ENCODE results near the gene DPY19L1.
"Not testable (repeated sequence)": the region's sequence is repeated elsewhere in the genome, so short reads cannot be mapped to it uniquely, and the experiment has no call there.

DPY19L1 gene

GRCh38 chr7:35003679-35004303 is 33.5 kb downstream of the DPY19L1 start:
- TF ChIP-seq, protein P1, sequence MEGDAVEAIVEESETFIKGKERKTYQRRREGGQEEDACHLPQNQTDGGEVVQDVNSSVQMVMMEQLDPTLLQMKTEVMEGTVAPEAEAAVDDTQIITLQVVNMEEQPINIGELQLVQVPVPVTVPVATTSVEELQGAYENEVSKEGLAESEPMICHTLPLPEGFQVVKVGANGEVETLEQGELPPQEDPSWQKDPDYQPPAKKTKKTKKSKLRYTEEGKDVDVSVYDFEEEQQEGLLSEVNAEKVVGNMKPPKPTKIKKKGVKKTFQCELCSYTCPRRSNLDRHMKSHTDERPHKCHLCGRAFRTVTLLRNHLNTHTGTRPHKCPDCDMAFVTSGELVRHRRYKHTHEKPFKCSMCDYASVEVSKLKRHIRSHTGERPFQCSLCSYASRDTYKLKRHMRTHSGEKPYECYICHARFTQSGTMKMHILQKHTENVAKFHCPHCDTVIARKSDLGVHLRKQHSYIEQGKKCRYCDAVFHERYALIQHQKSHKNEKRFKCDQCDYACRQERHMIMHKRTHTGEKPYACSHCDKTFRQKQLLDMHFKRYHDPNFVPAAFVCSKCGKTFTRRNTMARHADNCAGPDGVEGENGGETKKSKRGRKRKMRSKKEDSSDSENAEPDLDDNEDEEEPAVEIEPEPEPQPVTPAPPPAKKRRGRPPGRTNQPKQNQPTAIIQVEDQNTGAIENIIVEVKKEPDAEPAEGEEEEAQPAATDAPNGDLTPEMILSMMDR (IDR thresholded peaks at IDR 0.05; ENCODE audit: extremely low read depth, missing control alignments), result no peak
- no peak for DNase-seq (ENCODE audit: low spot score)

DNA sequence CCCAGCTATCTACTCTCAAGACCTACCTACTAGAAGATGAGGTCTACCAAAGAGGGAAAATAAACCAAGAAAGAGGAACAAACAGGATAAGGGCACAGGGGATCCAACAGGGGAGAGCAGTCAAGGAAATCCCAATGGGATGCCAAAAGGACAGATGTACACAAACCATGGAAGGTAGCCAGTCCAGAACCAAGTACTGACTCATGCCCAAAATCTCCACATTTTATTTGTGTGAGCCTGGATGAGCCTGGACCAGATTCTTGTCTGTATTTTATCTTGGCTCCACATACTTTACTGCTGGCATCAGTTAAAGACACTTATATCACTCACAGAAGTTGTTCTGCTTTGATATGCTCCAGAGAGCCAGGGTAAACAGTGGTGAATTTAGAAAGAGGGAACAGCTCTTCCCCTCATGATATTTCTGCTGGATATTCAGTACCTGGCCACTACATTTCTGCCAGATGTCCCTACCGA is 34.1 kb downstream of the DPY19L1 start:
- DNase-seq (ENCODE audit: low spot score), result not testable (repeated sequence)

GRCh38 chr7:34998335-34998734 is 39.0 kb downstream of the DPY19L1 start:
- DNase-seq (ENCODE audit: low spot score), result not testable (repeated sequence)

DNA sequence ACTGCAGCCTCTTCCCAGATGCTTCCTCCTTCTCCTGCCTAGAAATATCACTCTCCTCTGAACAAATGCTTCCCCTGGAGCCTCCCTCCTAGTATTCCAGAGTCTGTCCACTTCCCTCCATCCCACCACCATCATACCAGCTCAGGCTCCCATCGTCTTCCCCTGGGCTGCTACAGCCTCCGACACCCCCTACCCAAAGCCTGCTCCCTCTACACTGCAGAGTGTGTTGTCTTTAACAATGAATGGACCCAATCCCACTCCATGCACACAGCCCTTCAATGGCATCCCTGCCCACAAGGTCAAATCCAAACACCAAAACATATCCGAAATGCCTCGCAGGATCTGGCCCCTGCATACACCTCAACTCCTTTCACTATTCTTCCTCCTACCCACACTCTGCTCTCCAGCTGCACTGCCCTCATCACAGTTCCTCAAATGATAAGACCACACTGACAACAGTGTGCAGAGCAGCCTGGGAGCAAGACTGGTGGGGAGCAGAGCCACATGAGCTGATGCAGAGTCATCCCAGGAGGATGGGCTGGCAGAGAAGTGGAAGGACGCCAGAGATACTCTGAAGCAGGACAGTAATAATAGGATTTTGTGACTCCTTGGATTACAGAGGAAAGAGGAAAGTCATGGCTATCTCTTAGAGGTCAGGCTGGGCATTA is 40.7 kb downstream of the DPY19L1 start:
- DNase-seq (ENCODE audit: low spot score), result not testable (repeated sequence)

DNA sequence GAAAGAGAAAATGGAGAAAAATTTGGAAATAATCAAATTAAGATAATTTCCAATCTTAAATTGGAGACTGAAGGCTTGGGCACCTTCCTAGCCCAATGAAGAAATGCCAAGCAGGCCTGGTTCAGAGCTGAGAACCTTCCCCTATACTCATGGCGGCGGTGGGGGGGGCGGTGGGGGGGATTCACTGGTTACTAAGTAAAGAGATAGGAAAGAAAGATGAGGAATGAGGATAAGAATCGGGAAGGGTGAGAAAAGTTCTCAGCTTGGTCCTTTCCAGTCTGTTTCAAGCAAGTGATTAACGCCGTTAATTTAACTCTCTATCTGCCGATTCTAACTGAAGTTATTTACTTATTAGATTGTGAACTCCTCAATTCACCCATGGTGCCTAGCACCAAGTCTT is 41.5 kb downstream of the DPY19L1 start:
- TF ChIP-seq, protein P1 (IDR thresholded peaks at IDR 0.05; ENCODE audit: extremely low read depth, missing control alignments), result no peak
- DNase-seq (ENCODE audit: low spot score), result no peak

DNA sequence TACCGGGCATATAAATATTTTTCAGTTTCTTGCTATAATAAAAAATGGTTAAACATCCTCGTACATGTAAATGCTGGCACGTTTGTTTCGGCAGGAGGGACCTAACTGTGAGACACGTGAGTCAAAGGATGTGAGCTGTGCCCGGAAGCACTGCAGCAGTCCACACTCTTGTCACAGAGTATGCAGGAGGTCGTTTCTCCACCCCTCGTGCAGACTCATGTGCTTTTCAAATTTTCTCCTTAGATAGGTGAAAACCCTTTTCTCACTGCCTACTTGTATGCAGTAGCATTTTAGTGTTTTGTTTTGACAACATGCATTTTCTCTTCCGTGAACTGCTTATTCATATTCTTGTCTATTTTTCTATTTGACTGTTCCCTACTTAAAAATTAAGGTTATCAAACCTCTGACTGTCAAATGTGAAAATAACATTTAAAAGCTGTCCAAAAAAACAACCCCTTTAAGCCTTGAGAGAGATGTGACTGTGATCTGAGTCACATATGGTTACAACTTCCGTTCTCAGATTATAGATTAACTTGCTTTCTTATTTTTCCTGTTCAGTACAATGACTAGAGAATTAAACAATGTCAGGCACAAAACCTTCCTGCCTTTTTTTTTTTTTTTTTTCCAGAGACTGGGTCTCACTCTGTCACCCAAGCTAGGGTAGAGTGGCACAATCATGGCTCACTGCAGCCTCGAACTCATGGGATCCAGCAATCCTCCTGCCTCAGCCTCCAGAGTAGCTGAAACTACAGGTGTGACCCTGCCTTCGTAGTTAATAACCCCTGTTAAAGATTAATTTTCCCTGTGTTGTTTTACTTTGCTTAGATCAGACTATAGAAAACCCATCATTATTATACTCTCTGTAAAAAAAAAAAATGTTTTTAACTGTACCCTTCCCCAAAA is 45.1 kb downstream of the DPY19L1 start:
- DNase-seq (ENCODE audit: low spot score), result peak; percentile 11
- TF ChIP-seq, protein P1 (IDR thresholded peaks at IDR 0.05; ENCODE audit: extremely low read depth, missing control alignments), result no peak

DNA sequence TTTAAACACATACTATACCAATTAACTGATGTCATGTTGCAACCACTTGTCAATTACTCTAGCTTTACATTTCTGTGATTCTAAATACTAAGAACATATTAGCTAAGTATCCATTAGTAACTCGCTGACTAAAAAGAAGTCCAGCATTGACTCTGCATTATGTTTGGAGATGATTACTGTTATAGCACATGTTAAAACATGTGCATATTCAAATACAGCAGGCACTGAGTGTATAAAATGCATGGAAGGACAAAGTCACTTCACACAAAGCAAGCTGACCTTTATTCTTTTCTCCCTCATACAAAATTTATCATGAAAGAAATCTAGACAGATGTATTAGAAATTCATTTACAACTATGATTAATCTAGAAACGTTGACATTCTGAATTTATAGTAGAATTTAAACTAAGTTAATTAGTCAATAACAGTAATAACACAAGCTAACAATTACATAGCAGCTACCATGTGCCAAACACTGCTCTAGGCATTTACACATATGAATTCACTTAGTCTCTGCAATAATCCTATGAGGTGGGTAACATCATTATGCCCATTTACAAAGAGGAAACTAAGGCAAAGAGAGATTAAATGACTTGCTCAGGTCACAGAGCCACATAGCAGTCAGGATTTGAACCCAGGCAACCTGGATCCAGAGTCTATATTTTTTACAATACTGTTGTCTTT is 48.7 kb downstream of the DPY19L1 start:
- not testable (repeated sequence) for DNase-seq (ENCODE audit: low spot score)

DNA sequence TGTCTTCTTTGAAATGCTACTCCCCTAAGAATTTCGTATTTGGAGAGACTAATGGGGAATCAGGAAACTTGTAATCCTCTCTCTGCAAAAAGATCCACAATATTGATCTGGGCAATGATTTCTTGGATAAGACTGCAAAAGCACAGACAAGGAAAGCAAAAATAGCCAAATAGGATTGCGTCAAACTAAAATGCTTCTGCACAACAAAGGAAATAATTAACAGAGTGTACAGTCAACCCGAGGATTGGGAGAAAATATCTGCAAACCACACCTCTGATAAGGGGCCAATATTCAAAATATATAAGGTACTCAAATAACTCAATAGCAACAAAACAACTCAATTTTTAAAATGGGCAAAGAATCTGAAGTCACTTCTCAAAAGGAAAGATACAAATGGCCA is 52.1 kb downstream of the DPY19L1 start:
- not testable (repeated sequence) for DNase-seq (ENCODE audit: low spot score)

DNA sequence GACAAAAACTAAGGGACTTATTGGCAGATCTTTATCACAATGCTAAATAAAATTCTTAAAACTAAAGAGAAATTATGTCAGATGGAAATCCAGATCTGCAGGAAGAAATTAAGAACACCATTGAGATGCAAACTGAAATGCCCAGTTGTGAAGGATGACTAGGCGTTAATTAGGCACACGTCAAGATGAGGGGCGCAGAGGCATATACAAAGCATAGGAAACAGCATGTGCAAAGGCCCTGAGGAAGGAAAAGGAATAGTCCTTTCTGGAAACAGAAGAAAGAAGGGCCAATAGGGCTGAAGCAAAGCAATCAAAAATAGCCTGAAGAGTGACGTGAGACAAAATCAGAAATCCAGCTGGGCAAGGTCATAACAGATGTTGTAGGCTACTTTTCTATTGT is 53.1 kb downstream of the DPY19L1 start:
- DNase-seq (ENCODE audit: low spot score), result not testable (repeated sequence)

GRCh38 chr7:34982371-34983019 is 54.8 kb downstream of the DPY19L1 start:
- DNase-seq (ENCODE audit: low spot score), result no peak
- TF ChIP-seq, protein P1 (IDR thresholded peaks at IDR 0.05; ENCODE audit: extremely low read depth, missing control alignments), result no peak

- DNase-seq (ENCODE audit: low spot score), result not testable (repeated sequence)
Measured at GRCh38 chr7:34979124-34979523, 58.2 kb downstream of the DPY19L1 start.

Data from GM20000 (cell line).